GF-D8 (cell line): ENCODE measurements around the gene ULBP1.
"Not testable (repeated sequence)": the region's sequence is repeated elsewhere in the genome, so short reads cannot be mapped to it uniquely, and the experiment has no call there.

Experiments used
- DNase-seq: peaks from one replicate; lab custom pipeline; 2025; lab: John Stamatoyannopoulos, UW

The ULBP1 gene

GRCh38 chr6:150004783-150005717, 41.3 kb downstream of the ULBP1 start:
- DNase-seq = peak; percentile 52

GRCh38 chr6:150005761-150006651, 42.3 kb downstream of the ULBP1 start:
- DNase-seq = no peak

- no peak for DNase-seq
Measured at GRCh38 chr6:150006961-150007464, 43.3 kb downstream of the ULBP1 start.

GRCh38 chr6:150008588-150008987, 44.8 kb downstream of the ULBP1 start:
- no peak for DNase-seq

GRCh38 chr6:150012846-150013784, 49.4 kb downstream of the ULBP1 start:
- not testable (repeated sequence) for DNase-seq

GRCh38 chr6:150013785-150014622, 50.3 kb downstream of the ULBP1 start:
- not testable (repeated sequence) for DNase-seq

- DNase-seq = not testable (repeated sequence)
Measured at GRCh38 chr6:150014623-150015280, 51.0 kb downstream of the ULBP1 start.

- DNase-seq = not testable (repeated sequence)
Measured at GRCh38 chr6:150015281-150016001, 51.7 kb downstream of the ULBP1 start.

- DNase-seq = no peak
Measured at GRCh38 chr6:150016324-150017185, 52.8 kb downstream of the ULBP1 start.

GRCh38 chr6:150017186-150017521, 53.4 kb downstream of the ULBP1 start:
- DNase-seq = not testable (repeated sequence)

GRCh38 chr6:150018846-150019580, 55.3 kb downstream of the ULBP1 start:
- DNase-seq = no peak

- DNase-seq = not testable (repeated sequence)
Measured at GRCh38 chr6:150021870-150022269, 58.1 kb downstream of the ULBP1 start.
